Endothelial cell of umbilical vein (primary cell): ENCODE measurements around the gene CAMTA1. TPM values are rescaled to one million over a fixed set of nuclear protein-coding genes. Genes with fewer than 3 reads are reported as not detected.

Source experiments
- BruUV-seq: library from RNA; stranded (reverse); fragments of 400-500 nt; replicated peaks from 2 replicates; lab custom pipeline; 2021; lab: Mats Ljungman, UMichigan
- CTCF ChIA-PET: fragments of 300-600, 350-600 bp; sonication (Branson Sonifier 250); formaldehyde crosslinking; loops from one replicate; lab custom pipeline; 2021; ENCODE audit warnings: antibody characterized with exemption, inconsistent platforms; lab: Charles Lee
- POLR2A ChIA-PET: fragments of 300-600, 350-600 bp; sonication (Branson Sonifier 250); formaldehyde crosslinking; loops from one replicate; lab custom pipeline; 2021; ENCODE audit warnings: antibody characterized with exemption, inconsistent platforms; lab: Charles Lee
- DNase-seq: peaks from one replicate; pipeline ENCODE4 v3.0.0-alpha.2; 2011; ENCODE audit warnings: low read depth, low spot score
- FAIRE-seq: peaks from 2 replicates; lab custom pipeline; 2011; peaks lifted over from hg19 to GRCh38; lab: Jason Lieb, UNC
- H2AFZ ChIP-seq: 2 replicates; pipeline ENCODE4 v1.6.0; 2012; ENCODE audit warnings: low read depth, low read length, control low read depth, inconsistent platforms
- H3K27ac ChIP-seq: 2 replicates; pipeline ENCODE4 v1.5.1; 2011; ENCODE audit warnings: low read depth, mild to moderate bottlenecking, control low read depth, low read length, moderate library complexity; ENCODE audit not compliant: insufficient read depth
- H3K27me3 ChIP-seq, 2 experiments: 2 replicates each; pipeline versions ENCODE4 v1.6.0 to v1.6.1; 2011; ENCODE audit warnings: low read length in 2 of 2, mixed read lengths in 1 of 2; ENCODE audit not compliant: control insufficient read depth in 2 of 2, insufficient read depth in 2 of 2
- H3K36me3 ChIP-seq, 2 experiments: 2 replicates in 1 of 2; 3 replicates in 1 of 2; pipeline ENCODE4 v1.5.1; 2011; ENCODE audit warnings: low read length in 2 of 2, mild to moderate bottlenecking in 1 of 2, moderate library complexity in 1 of 2; ENCODE audit not compliant: control insufficient read depth in 2 of 2, insufficient read depth in 2 of 2; ENCODE audit errors: extremely low read depth in 1 of 2
- H3K4me1 ChIP-seq: 3 replicates; pipeline ENCODE4 v1.5.1; 2011; ENCODE audit warnings: mild to moderate bottlenecking, low read length; ENCODE audit not compliant: control insufficient read depth, insufficient read depth; ENCODE audit errors: extremely low read depth
- H3K4me2 ChIP-seq: 2 replicates; pipeline ENCODE4 v1.6.1; 2011; ENCODE audit warnings: low read length, control low read depth, mixed read lengths; ENCODE audit not compliant: insufficient read depth
- H3K4me3 ChIP-seq, 3 experiments: fragments of 200-600 bp in 1 of 3; sonication (generic), shearing (Covaris generic) in 1 of 3; replicated peaks in 1 of 3; 2 replicates each; pipeline ENCODE4 v1.5.1; 2011 to 2016; ENCODE audit warnings: control low read depth in 3 of 3, low read length in 3 of 3, mild to moderate bottlenecking in 2 of 3, inconsistent platforms in 1 of 3, low read depth in 1 of 3, moderate library complexity in 1 of 3; ENCODE audit not compliant: insufficient read depth in 1 of 3
- H3K79me2 ChIP-seq: 2 replicates; pipeline ENCODE4 v1.6.0; 2012; ENCODE audit warnings: low read length, inconsistent platforms; ENCODE audit not compliant: control insufficient read depth, insufficient read depth
- H3K9ac ChIP-seq: replicated peaks from 2 replicates; pipeline ENCODE3; 2011; ENCODE audit warnings: low read length, control low read depth; ENCODE audit not compliant: insufficient read depth; ENCODE audit errors: extremely low read depth
- H3K9me1 ChIP-seq: replicated peaks from 3 replicates; pipeline ENCODE4 v1.6.0; 2011; ENCODE audit warnings: mild to moderate bottlenecking, low read length; ENCODE audit not compliant: control insufficient read depth, insufficient read depth; ENCODE audit errors: extremely low read depth
- H3K9me3 ChIP-seq: replicated peaks from 2 replicates; pipeline ENCODE4 v1.5.1; 2012; ENCODE audit warnings: low read length, inconsistent platforms; ENCODE audit not compliant: control insufficient read depth, insufficient read depth
- H4K20me1 ChIP-seq: replicated peaks from 2 replicates; pipeline ENCODE3; 2011; ENCODE audit warnings: mild to moderate bottlenecking, low read length; ENCODE audit not compliant: control insufficient read depth, insufficient read depth; ENCODE audit errors: extremely low read depth
- EZH2 ChIP-seq: IDR thresholded peaks from 2 replicates; pipeline ENCODE4 v1.6.1; 2012; ENCODE audit warnings: borderline replicate concordance, low read depth, mild to moderate bottlenecking, moderate library complexity, low read length, inconsistent platforms; ENCODE audit not compliant: severe bottlenecking
- FOS ChIP-seq: IDR thresholded peaks from 2 replicates; pipeline ENCODE4 v1.6.1; 2011; ENCODE audit warnings: mild to moderate bottlenecking, low read length, moderate library complexity, borderline replicate concordance; ENCODE audit not compliant: insufficient read depth
- GATA2 ChIP-seq: IDR thresholded peaks from 2 replicates; pipeline ENCODE4 v1.7.0; 2011; ENCODE audit warnings: low read depth, mild to moderate bottlenecking, moderate library complexity, mixed read lengths, low read length; ENCODE audit not compliant: insufficient read length, insufficient read depth
- JUN ChIP-seq: IDR thresholded peaks from 2 replicates; pipeline ENCODE4 v1.6.1; 2011; ENCODE audit warnings: borderline replicate concordance, low read depth; ENCODE audit not compliant: insufficient read length, insufficient read depth
- MAX ChIP-seq: IDR thresholded peaks from 2 replicates; pipeline ENCODE4 v1.6.1; 2011; ENCODE audit not compliant: insufficient read depth, insufficient read length
- MYC ChIP-seq: IDR thresholded peaks from one replicate; pipeline ENCODE4 v1.6.1; 2011; ENCODE audit warnings: mild to moderate bottlenecking, low read depth, low read length
- POLR2A ChIP-seq: IDR thresholded peaks from 2 replicates; pipeline ENCODE4 v1.6.1; 2012; ENCODE audit warnings: low read depth, mild to moderate bottlenecking, control low read depth, low read length
- POLR2AphosphoS5 ChIP-seq: IDR thresholded peaks from 2 replicates; pipeline ENCODE4 v1.6.1; 2012; ENCODE audit warnings: low read depth, mild to moderate bottlenecking, control low read depth, low read length, moderate library complexity; ENCODE audit not compliant: insufficient read depth
- dilution Hi-C: fragments of 300-500 bp; cut with MboI; formaldehyde crosslinking; loops from one replicate; pipeline ENCODE4 v1.15.0; 2019; ENCODE audit warnings: low sequenced_read_pairs; ENCODE audit not compliant: extremely low pct_ligation_motif_present
- intact Hi-C: fragments of 100-400 bp; cut with micrococcal nuclease; formaldehyde crosslinking; loops from one replicate; pipeline ENCODE4 v1.10.0; 2022
- polyA plus RNA-seq, 4 experiments: library from polyadenylated mRNA; depleted of rRNA in 3 of 4; stranded (reverse) in 3 of 4; unstranded in 1 of 4; fragments of >200 nt; gene quantifications; 2 replicates each; pipeline versions ENCODE4 v1.2.1 to v1.2.3, GENCODE V29; 2011 to 2012; ENCODE audit warnings: missing spikeins in 1 of 4
- total RNA-seq: library from RNA; stranded (reverse); gene quantifications from 2 replicates; pipeline ENCODE4 v1.2.3, GENCODE V29; 2021
- TF ChIP-seq, protein P1 (sequence below), 2 donors: IDR thresholded peaks; 1 replicate in 1 of 2; 2 replicates in 1 of 2; pipeline ENCODE4 v1.5.1; 2011; ENCODE audit warnings: low read length in 2 of 2, mild to moderate bottlenecking in 2 of 2, moderate library complexity in 2 of 2, control low read depth in 1 of 2, inconsistent platforms in 1 of 2, low read depth in 1 of 2; ENCODE audit not compliant: insufficient read depth in 1 of 2; ENCODE audit errors: extremely low read depth in 1 of 2

CAMTA1 gene
- total and polyA plus RNA-seq, 2 donors (not counting 3 experiments of a cell fraction or from before 2014, with no cell fraction given) = 50.8 to 92.7 TPM

- no peaks in the 10 kb centered on the region for H3K9me1 ChIP-seq
- intact Hi-C loops = no loop called here
- DNase-seq = no peak
- POLR2A ChIA-PET = no interaction called here
- H3K79me2 ChIP-seq = no peaks in the 10 kb centered on the region
- H3K9ac ChIP-seq = no peak overlapping the region
- TF ChIP-seq MAX = no peak
- no peak for TF ChIP-seq POLR2AphosphoS5
- no peak for TF ChIP-seq EZH2
- TF ChIP-seq, protein P1, sequence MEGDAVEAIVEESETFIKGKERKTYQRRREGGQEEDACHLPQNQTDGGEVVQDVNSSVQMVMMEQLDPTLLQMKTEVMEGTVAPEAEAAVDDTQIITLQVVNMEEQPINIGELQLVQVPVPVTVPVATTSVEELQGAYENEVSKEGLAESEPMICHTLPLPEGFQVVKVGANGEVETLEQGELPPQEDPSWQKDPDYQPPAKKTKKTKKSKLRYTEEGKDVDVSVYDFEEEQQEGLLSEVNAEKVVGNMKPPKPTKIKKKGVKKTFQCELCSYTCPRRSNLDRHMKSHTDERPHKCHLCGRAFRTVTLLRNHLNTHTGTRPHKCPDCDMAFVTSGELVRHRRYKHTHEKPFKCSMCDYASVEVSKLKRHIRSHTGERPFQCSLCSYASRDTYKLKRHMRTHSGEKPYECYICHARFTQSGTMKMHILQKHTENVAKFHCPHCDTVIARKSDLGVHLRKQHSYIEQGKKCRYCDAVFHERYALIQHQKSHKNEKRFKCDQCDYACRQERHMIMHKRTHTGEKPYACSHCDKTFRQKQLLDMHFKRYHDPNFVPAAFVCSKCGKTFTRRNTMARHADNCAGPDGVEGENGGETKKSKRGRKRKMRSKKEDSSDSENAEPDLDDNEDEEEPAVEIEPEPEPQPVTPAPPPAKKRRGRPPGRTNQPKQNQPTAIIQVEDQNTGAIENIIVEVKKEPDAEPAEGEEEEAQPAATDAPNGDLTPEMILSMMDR (IDR thresholded peaks at IDR 0.05; ENCODE audit: extremely low read depth in 1 of 2, insufficient read depth in 1 of 2, low read depth in 1 of 2, low read length in 2 of 2) = no peak
- no peak for TF ChIP-seq JUN
- TF ChIP-seq MYC = no peak
- no peak for TF ChIP-seq POLR2A
- TF ChIP-seq GATA2 = no peak
- TF ChIP-seq FOS = no peak
- H3K27me3 ChIP-seq = no peaks in the 10 kb centered on the region
- H3K9me3 ChIP-seq = no peaks in the 10 kb centered on the region
- H3K4me3 ChIP-seq = no peak overlapping the region
- H2AFZ ChIP-seq = no peak overlapping the region
- no peak overlapping the region for H3K27ac ChIP-seq
- H3K4me1 ChIP-seq = peaks cover 6% of the 10 kb centered on the region
- H3K36me3 ChIP-seq = no peaks in the 10 kb centered on the region
- BruUV-seq = no TSS peak
- H3K4me2 ChIP-seq = no peak overlapping the region
- no peak for FAIRE-seq
- dilution Hi-C loops = no loop called here
- no peaks in the 10 kb centered on the region for H4K20me1 ChIP-seq
- CTCF ChIA-PET = no interaction called here
These were observed 857.1 kb downstream of the CAMTA1 start for GRCh38 chr1:7642418-7642704.
